ENCODE data around the gene NIM1K. TPM values are rescaled to one million over a fixed set of nuclear protein-coding genes. Genes with fewer than 3 reads are reported as not detected.

The NIM1K gene
- total and polyA plus RNA-seq, 2 of the 13 experiments (the other 11 are each of a cell fraction or from before 2014, with no cell fraction given) = 0.04 TPM; not detected in 1

DNA sequence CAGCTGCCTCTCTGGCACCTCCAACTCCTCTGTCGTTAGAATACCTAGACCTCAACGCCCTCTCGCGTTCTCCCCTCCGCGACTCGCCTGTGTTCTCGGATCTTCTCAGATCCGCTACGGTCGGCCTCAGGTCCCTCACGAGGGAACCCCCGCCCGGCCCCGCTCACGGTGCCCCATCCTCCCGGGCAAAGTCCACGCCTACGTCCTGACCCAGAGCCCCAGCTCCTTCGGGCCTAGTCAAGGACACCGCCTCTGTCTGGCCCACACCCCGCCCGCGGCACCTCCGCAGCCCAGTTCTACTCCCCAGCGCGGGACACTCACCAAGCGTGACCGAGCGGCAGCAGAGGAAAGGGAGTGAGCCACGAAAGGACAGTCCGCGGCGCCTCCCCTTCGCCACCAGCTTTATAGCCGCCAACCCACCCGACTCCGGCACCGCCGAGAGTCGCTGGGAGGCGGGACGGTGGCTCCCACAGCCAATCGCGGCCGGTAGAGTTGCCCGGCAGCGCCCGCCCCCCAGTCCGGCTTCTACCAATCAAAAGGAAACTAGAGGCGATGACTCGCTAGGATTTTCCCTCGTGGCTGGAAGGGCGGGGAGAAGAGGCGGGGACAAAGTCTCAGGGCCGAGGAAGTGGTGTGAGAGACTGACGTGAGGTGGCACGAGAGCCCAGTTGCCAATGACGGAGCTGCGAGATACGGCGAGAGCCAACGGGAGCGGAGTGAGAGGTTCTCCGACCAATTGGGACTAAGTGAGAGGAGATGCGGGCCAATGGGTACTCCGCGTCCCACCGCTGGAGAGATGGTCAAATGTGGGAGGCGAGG is 121.2 kb downstream of the NIM1K start, which contains the start of gene HMGCS1 (continued):
- TF ChIP-seq RERE (CRISPR knock-in tag; IDR thresholded peaks at IDR 0.05; ENCODE audit: low read depth) (no peak), GATAD1 (CRISPR knock-in tag; IDR thresholded peaks at IDR 0.05) (peak; percentile 57; the same call in 1 of the 2 replicates), ARID3A (IDR thresholded peaks at IDR 0.05; ENCODE audit: low read depth, low read length) (no peak), ZNF672 (CRISPR knock-in tag; IDR thresholded peaks at IDR 0.05) (no peak), ZNF7 (CRISPR knock-in tag; IDR thresholded peaks at IDR 0.05) (no peak), ZNF34 (CRISPR knock-in tag; IDR thresholded peaks at IDR 0.05; ENCODE audit: borderline replicate concordance) (no peak), HCFC1 (IDR thresholded peaks at IDR 0.05; ENCODE audit: low read depth, low read length) (no peak), SAFB2 (CRISPR knock-in tag; IDR thresholded peaks at IDR 0.05; ENCODE audit: borderline replicate concordance, low read depth) (peak; percentile 57; the same call in 1 of the 2 replicates)
- TF ChIP-seq, protein P1, sequence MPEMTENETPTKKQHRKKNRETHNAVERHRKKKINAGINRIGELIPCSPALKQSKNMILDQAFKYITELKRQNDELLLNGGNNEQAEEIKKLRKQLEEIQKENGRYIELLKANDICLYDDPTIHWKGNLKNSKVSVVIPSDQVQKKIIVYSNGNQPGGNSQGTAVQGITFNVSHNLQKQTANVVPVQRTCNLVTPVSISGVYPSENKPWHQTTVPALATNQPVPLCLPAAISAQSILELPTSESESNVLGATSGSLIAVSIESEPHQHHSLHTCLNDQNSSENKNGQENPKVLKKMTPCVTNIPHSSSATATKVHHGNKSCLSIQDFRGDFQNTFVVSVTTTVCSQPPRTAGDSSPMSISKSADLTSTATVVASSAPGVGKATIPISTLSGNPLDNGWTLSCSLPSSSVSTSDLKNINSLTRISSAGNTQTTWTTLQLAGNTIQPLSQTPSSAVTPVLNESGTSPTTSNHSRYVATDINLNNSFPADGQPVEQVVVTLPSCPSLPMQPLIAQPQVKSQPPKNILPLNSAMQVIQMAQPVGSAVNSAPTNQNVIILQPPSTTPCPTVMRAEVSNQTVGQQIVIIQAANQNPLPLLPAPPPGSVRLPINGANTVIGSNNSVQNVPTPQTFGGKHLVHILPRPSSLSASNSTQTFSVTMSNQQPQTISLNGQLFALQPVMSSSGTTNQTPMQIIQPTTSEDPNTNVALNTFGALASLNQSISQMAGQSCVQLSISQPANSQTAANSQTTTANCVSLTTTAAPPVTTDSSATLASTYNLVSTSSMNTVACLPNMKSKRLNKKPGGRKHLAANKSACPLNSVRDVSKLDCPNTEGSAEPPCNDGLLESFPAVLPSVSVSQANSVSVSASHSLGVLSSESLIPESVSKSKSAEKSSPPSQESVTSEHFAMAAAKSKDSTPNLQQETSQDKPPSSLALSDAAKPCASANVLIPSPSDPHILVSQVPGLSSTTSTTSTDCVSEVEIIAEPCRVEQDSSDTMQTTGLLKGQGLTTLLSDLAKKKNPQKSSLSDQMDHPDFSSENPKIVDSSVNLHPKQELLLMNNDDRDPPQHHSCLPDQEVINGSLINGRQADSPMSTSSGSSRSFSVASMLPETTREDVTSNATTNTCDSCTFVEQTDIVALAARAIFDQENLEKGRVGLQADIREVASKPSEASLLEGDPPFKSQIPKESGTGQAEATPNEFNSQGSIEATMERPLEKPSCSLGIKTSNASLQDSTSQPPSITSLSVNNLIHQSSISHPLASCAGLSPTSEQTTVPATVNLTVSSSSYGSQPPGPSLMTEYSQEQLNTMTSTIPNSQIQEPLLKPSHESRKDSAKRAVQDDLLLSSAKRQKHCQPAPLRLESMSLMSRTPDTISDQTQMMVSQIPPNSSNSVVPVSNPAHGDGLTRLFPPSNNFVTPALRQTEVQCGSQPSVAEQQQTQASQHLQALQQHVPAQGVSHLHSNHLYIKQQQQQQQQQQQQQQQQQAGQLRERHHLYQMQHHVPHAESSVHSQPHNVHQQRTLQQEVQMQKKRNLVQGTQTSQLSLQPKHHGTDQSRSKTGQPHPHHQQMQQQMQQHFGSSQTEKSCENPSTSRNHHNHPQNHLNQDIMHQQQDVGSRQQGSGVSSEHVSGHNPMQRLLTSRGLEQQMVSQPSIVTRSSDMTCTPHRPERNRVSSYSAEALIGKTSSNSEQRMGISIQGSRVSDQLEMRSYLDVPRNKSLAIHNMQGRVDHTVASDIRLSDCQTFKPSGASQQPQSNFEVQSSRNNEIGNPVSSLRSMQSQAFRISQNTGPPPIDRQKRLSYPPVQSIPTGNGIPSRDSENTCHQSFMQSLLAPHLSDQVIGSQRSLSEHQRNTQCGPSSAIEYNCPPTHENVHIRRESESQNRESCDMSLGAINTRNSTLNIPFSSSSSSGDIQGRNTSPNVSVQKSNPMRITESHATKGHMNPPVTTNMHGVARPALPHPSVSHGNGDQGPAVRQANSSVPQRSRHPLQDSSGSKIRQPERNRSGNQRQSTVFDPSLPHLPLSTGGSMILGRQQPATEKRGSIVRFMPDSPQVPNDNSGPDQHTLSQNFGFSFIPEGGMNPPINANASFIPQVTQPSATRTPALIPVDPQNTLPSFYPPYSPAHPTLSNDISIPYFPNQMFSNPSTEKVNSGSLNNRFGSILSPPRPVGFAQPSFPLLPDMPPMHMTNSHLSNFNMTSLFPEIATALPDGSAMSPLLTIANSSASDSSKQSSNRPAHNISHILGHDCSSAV (CRISPR knock-in tag; IDR thresholded peaks at IDR 0.05; ENCODE audit: borderline replicate concordance) = 0 out of 2 replicates have a peak, but pooled peaks have one; percentile 56
- TF ChIP-seq, protein P2, sequence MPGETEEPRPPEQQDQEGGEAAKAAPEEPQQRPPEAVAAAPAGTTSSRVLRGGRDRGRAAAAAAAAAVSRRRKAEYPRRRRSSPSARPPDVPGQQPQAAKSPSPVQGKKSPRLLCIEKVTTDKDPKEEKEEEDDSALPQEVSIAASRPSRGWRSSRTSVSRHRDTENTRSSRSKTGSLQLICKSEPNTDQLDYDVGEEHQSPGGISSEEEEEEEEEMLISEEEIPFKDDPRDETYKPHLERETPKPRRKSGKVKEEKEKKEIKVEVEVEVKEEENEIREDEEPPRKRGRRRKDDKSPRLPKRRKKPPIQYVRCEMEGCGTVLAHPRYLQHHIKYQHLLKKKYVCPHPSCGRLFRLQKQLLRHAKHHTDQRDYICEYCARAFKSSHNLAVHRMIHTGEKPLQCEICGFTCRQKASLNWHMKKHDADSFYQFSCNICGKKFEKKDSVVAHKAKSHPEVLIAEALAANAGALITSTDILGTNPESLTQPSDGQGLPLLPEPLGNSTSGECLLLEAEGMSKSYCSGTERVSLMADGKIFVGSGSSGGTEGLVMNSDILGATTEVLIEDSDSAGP (CRISPR knock-in tag; IDR thresholded peaks at IDR 0.05; ENCODE audit: borderline replicate concordance) = peak; percentile 89; the same call in 1 of the 2 replicates
